NCI-H1694 (cell line): ENCODE results near the gene TMEM120A.
A peak's percentile ranks its signal among the peaks of the same experiment; 100 is the strongest.

Experiments
- DNase-seq: peaks from one replicate; lab custom pipeline; 2025; lab: John Stamatoyannopoulos, UW

The TMEM120A gene

DNA sequence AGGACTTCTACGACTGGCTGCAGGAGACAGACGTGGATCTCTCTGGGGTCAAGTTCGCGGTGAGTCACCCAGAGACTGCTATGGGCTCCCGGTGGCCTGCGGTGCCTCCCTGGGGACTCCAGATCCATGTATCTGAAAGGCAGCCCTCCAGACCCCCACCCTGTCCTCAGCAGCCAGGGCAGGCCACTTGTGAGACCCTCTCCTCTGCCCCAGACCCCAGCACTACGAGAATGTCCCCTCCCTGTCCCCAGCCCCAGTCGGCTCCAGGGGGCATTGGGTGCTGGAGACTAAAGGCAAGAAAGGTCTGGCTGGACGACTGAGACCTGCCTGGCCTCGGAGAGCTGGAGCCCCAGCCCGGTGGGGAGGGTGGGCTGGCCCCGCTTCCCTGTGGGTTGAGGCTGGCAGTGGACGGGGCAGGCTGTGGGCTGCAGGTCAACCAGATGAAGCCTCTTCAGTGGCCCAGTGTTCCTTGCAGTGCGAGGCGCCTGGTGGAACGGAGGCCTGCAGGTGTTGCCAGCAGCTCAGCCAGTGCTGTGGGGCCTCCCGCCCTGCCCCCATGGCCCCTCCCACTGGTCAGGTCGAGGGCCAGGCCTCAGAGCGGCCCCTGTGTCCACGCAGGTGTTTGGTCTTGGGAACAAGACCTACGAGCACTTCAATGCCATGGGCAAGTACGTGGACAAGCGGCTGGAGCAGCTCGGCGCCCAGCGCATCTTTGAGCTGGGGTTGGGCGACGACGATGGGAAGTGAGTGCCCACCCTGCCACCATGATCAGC is 13.8 kb downstream of the TMEM120A start:
- DNase-seq, result no peak

DNA sequence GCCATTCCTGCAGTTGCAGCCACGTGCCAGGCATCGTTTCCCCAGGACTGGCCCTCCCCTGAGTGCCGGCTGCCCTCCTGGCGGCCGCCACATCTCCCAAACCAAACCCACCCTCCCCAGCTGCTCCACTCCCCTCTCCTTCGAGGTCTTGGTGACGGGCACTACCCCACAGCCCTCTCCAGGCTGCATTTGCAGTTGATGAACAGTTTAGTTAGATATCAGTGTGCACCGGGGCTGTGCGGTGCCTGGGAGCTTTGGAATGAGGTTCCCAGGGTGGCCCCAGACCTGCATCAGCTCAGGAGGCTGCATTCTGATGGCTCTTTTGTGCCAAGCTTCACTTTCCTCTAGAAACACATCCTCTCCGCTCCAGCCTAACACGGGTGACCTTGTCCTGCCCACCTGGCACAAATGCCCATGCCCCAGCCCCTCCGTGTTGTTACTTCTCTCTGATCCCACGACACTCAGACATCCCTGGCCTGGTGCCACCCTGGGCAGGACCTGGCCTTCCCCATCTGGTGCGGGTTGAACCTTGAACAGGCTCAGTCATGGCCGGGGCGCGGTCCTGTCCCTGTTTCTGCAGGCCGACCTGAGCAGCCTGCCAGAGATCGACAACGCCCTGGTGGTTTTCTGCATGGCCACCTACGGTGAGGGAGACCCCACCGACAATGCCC is 14.5 kb downstream of the TMEM120A start:
- DNase-seq, result no peak

DNA sequence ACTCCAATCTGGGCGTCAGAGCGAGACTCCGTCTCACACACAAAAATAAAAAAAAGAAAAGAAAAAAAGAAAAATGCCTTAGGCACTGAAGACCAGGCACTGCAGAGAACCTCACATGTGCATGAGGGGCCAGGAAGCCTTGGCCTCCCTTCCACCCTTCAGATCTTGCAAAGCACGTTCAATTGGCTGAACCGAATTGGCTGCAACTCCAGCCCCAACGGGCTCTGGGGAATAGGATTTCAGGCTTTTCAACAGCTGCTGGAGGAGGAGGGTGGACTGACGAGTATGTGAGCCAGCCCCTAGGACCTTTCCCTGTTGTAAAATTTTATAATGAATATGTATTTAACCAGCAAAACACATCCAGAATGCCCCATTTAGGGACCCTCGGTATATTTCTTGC is 16.7 kb downstream of the TMEM120A start:
- peak; percentile 34 for DNase-seq

DNA sequence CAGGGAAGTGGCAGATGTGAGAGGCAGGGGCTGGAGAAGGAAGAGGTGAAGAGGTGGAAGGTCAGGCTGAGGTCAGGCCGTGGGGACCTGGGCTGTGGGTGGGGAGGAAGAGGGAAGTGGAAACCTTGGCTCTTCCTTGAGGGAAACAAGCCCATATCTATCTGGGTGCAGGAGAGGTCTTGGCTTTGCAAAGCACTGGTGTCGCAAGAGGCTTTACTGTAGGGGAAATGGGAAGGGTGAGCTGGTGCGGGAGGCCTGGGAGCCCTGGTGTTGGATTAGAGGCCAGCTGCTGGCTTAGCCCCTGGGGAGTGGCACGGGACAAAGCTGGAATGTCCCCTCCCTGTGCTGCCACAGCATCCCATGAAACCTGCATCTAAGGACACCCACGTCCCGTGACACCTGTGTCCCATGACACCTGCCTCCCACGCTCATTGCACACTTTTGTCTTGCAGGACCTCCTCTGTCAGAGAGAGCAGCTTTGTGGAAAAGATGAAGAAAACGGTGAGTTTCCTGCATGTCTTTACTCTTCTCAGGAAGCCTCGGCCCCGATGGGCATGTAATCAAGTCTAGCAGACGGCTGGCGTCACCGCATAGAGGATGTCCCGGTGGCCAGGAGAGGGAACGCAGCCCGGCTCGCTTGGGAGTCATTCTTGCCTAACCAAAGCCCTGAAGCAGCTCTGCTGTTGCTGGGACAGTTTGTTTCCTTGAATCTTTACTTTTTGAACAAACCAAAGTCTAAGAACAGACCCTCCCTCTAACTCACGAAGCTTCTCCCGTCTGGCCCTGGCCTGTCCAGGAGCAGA is 22.2 kb downstream of the TMEM120A start:
- DNase-seq, result no peak

DNA sequence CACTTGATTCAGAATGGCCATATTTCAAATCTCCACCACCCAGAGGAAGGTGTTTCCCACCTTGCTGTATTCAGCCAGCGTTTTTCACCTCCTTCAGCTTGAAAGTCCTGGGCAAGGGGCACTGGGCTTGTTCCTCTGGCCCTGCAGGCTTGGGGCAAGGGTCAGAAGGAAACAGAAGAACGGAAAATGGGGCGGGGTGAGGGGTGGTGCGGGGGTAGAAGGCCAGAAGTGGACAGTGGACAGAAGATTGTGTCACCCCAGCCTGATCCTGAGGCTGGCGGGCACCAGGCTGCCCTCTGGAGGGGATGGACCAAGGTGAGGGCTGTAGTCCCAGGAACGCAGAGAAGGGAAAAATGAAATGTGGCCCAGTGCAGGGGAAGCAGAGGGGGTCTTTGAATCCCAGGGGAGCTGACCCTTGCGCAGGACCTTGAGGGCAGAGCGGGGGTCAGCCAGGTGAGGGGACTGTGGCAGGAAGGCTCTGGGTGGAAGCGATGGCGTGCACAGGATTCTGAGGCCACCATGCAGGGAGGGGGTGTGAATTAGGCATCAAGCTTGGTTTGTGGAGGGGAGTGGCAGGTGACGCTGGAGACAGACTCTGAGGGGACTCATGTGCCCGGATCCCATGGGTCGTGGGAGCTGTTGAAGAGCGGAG is 23.0 kb downstream of the TMEM120A start:
- DNase-seq, result no peak

DNA sequence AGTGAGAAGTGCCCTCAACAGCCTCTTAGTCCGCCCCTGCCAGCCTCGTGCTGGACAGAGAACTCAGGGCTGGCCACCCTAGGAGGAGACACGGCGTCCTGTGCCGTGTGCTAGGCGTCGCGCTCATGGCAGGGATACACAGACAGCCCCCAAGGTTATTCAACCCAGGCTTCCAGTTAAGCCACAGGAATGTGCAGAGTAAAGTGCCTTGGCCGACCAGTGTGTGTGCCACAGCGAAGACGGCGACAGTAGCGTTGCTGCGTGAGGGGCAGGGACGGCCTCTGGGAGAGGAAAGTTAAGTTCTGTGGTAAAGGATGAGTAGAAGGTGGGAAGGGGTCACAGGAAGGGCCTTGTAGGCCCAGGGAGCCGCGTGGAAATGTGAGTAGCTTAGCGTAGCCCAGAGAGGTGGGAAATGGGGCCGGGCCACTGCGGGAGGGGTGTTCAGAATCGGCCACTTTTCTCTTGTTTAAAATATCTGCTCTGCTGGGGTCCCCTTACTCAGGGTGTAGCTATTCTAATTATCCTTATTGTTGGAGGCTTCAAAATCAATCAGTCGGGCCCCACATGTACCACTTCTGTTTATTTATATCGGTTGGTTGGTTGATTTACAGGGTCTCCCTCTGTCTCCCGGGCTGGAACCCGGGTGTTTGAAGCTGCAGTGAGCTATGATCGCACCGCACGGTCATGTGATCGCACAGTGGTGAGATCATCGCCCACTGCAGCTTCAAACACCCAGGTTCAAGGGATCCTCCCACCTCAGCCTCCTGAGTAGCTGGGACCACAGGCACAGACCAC is 24.5 kb downstream of the TMEM120A start:
- no peak for DNase-seq

DNA sequence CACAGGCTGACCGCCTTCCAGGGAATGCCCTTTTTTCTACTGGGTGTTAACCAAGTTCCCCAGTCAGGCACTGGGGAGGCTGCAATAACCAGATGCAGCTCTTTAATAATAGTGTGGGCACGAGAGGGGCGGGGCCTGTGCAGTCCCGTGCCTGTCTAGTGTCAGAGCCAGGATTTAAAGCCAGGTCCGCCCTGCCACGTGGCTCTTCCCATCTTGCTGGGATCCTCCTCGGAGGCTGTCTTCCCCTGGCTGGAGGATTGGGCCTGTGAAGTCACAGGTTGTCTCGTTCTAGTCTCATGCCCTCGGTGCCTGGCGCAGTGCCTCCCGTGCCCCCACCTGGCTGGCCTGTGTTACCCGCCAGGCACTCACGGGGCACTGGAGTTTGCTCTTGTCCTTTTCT is 25.2 kb downstream of the TMEM120A start:
- no peak for DNase-seq

DNA sequence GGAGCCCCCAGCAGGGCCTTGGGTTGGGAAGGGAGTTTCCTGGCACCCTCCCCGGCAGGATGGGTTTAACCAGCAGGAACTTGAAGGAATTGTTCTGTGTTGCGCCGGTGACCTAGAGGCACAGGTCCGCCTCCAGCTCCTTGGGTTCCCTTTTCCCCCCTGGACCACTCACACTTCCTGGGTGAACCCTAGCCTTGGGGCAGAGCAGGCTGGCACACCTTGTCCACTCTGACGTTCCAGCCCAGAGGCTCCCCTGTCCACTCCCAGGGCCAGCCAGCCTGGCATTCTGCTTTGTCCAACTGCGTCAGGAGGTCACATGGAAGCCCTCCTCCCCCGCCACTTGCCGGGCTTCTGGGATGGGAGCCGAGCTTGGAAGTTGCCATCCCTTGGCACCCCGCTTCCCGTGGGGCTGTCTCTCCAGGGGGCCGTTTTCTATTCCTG is 25.8 kb downstream of the TMEM120A start:
- DNase-seq, result no peak

DNA sequence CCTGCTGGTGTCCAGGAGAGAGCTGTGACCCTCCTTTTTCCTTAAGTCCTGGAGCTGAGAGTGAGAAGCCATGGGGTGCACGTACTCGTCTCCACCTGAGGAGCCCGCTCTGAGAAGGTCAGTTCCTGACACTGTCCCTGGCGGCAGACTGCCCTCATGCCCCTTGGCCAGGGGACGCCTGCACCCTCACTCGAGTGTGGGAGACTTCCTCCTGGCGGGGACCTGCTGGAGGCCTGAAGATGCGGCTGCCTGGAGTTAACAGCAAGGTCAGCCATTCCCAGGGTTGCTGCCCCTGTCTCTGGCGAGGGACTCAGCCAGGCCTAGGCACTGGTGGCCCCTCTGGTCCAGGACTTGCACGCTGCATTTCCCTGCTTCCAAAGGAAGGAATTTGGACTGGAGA is 26.4 kb downstream of the TMEM120A start:
- DNase-seq, result no peak

DNA sequence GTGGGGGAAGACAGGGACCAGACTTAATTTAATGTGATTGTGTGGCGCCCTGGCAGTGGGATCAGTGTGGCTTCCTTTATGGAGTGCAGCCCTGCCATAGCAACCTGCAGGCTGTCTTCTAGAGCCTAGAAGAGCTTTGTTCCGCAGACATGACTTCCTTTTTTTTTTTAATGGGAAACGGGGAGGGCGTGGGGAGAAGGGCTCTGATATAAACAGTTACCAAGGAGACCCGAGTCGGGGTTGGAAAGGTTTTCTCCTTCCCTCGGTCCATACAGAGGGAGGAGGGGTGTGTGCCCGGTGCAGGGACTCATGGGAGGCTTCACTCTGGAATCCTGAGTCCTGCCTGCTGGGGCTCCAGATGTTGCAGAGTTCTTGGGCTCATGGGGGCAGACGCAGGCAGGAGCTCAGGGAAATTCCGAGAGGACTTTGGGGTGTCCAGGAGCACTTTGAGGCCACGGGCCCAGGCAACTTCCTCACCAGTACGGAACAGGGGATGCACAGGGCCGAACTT is 26.9 kb downstream of the TMEM120A start:
- no peak for DNase-seq

DNA sequence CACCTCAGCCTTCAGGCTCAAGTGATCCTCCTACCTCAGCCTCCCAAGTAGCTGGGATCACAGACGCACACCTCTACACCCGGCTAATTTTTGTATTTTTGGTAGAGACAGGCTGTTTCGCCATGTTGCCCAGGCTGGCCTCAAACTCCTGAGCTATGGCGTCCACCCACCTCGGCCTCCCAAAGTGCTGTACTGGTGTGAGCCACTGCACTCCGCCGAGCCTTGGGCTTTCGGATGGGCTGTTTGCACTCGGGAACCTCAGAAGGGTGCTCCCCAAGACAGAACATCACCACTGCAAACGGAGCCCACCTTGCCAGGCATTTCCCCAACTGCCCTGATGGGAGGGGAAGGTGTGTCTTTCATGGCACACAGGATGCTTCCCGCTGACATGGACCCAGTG is 27.3 kb downstream of the TMEM120A start:
- DNase-seq, result no peak

DNA sequence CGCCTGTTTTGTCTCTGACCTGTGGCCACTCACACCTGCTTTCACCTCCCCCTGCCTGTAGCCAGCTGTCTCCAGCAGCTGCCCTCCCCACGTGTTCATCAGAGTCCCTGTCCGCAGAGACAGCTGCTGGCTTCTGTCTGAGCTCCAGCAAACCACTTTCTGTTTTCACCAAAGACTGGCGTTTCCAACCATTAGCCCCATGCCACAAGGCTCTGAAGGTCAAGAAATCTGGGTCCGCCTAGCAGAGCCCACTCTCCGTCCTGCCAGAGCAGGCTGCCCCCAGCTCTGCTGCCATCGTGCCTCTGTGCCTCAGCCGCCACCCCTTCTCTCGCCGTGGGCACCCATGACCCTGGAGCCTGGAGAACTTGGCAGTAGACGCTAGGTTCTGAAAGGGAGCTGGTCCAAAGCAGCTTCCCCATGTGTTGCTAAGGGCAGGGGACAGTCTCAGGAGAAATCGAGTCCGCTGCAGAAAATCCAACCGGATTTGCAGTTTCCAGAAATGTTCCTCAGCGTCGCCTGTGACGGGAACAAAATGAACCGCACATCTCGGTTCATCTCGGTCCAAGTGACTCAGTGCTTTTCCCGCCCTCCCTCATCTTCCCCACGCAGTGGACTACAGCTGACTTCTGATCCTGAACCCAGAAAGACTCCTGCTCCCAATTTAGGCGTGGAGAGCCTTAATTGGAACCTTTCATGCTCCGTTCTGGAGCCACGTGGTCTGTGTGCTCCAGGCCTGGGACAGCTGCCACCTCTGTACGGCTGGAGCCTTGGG is 28.0 kb downstream of the TMEM120A start:
- DNase-seq, result peak; percentile 47

DNA sequence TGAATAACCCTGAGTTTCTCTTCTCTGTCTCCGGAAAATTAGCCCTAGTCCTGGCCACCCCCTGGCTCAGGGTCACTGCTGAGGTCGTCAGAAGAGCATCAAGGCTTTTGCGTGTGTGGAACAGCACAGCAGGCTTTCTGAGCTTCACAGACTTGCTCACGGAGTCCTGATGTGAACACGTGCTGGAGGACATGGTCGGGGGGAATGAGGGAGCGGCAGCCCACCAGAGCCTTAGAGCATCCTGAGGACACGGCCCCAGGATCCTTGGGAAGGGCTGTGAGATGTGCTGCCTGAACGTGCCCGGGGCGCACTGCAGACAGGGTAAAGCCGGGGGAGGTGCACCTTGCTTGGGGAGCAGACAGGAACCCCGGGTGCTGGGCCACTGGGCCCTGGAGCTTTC is 28.8 kb downstream of the TMEM120A start:
- DNase-seq, result no peak

DNA sequence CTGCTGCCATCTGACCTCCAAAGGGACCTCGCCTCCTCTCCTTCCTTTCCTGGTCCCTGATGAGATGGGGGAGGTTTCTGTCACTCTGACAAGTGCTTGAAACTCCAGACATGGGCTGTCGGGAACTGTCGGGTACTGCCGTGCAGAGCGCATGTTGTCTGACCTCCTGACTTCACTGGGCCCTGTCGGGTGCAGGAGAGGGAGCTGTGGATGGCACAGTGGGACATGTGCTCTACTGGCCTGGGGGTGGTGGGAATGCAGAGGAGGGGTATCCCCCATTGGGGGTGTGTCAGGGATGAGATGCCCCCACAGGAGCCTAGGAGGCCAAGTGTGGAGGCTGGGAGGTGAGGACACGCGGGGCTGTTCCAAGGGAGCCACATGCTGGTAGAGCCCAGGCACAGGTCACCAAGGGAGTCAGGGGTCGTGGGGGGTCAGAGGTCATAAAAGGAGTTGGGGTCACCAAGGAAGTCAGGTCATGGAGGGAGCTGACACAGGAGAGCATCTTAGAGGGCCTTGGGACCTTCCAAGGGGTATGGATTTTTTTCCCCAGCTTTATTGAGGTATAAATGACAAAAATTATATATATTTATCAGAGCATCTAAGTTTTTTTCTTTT is 30.9 kb downstream of the TMEM120A start:
- DNase-seq, result no peak

DNA sequence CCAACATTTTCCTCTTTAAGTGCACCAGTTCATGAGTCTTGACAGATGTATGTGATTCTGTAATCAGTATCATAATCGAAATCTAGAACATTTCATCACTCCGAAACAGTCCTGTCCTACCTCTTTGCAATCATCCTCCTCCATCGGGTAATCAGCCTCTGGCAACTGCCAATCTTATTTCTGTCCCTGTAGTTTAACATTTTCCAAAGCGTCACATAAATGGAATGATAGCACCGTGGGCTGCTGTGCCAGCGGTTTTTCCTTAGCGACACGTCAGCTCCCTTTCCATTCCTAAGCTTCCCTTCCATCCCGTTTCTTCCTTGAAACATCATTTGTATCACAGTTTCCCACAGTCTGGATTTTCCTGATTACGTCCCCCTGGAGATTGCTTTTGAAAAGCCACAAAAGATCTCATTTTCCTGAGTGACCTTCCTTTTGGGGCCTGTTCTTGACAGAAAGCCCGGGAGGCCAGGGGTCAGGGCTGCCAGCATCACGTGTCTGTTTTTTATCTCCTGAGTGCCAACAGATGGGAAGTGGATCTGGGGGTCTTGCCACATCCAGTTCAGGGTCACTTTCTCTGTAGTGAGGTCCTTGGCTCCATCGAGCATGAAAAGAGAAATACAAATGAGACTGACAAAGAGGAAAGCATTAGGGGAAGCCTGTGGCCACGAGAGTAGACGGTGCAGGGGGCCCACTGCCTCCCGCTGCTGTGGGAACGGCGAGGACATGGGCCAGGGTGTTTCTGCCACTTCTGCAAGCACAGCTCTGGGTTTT is 31.6 kb downstream of the TMEM120A start:
- DNase-seq, result no peak

DNA sequence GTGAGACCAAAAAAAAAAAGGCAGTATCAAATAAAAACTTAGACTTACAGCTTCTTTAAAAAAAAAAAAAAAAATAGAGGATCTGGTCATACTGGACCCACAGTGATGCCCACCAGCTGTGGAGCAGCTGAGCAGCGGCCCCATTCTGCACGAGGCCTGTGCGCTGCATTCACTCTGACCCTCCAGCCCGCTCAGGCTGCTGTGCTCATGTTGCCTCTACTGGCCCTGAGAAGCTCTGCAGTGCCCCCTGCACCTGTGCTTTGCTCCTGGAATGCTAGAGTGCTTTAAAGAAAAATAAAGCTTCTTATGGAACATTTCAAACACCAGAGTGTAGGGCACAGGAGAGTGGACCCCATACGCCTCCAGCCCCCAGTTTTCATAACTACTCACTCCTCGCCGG is 33.2 kb downstream of the TMEM120A start:
- no peak for DNase-seq

DNA sequence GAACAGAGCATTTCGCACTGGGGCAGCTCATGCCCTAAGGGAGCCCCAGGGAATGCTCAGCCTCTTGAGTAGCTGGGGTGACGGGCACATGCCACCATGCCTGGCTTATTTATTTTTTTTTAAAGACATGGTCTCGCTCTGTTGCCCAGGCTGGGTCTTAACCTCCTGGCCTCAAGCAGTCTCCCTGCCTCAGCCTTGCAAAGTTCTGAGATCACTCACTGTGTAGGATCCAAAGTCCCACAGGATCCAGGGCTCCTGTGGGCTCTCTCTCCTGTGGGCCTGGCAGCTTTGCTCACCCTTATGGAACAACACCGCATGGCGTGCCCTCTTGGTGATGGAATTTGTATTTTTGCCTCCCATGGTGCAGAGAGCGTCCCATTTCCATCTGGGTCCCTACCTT is 34.0 kb downstream of the TMEM120A start:
- no peak for DNase-seq

DNA sequence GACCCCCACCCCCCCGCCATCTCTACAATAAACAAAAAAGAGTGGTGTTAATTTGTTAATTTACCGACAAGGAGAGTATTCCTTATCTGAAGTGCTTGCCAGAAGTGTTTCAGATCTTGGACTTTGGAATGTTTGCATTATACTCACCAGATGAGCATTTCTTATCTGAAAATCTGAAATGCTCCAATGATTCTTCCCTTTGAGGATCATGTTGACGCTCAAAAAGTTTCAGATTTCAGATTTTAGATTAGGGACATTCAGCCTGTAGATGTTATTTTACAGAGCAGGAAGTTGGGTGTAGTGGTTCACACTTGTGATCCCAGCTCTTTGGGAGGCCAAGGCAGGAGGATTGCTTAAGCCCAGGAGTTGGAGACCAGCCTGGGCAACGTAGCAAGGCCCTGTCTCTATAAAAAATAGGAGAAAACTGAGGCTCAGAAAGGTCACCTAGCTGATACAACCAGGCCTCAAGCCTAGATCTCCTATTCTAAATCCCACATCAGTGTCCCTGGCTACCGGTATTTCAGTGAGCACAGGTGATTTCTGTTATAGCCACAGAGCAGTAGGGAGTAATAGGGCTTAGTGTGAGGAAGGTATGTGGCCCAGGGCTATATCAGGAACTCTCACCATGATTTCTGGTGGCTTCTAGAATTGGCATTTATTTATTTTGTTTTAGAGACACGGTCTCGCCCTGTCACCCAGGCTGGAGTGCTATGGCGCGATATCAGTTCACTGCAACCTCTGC is 35.4 kb downstream of the TMEM120A start:
- no peak for DNase-seq
